ENCODE data around the gene PDE3A.

Gene PDE3A

GRCh38 chr12:20523658-20524057 lies 155.3 kb downstream of the PDE3A start:
- TF ChIP-seq CTCF (IDR thresholded peaks at IDR 0.05; ENCODE audit: borderline replicate concordance, control extremely low read depth, extremely low read depth, insufficient read depth, missing control alignments) = no peak
- in situ Hi-C loops (cut with MboI; ENCODE audit: low sequenced_read_pairs, unreplicated experiment) = no loop called here
- DNase-seq (ENCODE audit: low spot score) = no peak

- in situ Hi-C loops (cut with MboI; ENCODE audit: low sequenced_read_pairs, unreplicated experiment) = no loop called here
- no peak for DNase-seq (ENCODE audit: low spot score)
- no peak for TF ChIP-seq CTCF (IDR thresholded peaks at IDR 0.05; ENCODE audit: borderline replicate concordance, control extremely low read depth, extremely low read depth, insufficient read depth, missing control alignments)
Observed at GRCh38 chr12:20524113-20524512, 155.8 kb downstream of the PDE3A start.

- DNase-seq (ENCODE audit: low spot score) = no peak
- no peak for TF ChIP-seq CTCF (IDR thresholded peaks at IDR 0.05; ENCODE audit: borderline replicate concordance, control extremely low read depth, extremely low read depth, insufficient read depth, missing control alignments)
- in situ Hi-C loops (cut with MboI; ENCODE audit: low sequenced_read_pairs, unreplicated experiment) = no loop called here
Observed at GRCh38 chr12:20525064-20525610, 156.8 kb downstream of the PDE3A start.

GRCh38 chr12:20527417-20528163 lies 159.3 kb downstream of the PDE3A start:
- no peak for TF ChIP-seq CTCF (IDR thresholded peaks at IDR 0.05; ENCODE audit: borderline replicate concordance, control extremely low read depth, extremely low read depth, insufficient read depth, missing control alignments)
- in situ Hi-C loops (cut with MboI; ENCODE audit: low sequenced_read_pairs, unreplicated experiment) = no loop called here
- no peak for DNase-seq (ENCODE audit: low spot score)

DNA sequence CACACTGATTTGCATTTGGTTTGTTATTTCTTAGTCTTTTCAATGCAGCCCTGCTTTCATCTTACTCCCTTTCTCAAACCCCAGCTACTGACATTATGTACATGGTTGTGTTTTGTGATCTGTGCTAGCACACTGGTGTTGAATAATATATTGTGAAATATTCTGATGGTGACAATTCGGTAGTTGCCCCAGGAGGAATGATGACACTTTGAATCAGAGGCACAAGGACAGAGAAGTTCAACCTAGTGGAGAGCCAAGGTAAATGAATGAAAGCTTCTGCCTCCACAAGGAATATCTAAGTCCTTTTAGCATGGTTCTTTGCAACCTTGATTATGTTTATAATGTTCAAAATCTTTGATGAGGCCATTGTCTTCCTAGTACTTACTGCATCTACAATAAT lies 159.9 kb downstream of the PDE3A start:
- no peak for TF ChIP-seq CTCF (IDR thresholded peaks at IDR 0.05; ENCODE audit: borderline replicate concordance, control extremely low read depth, extremely low read depth, insufficient read depth, missing control alignments)
- in situ Hi-C loops (cut with MboI; ENCODE audit: low sequenced_read_pairs, unreplicated experiment) = no loop called here
- DNase-seq (ENCODE audit: low spot score) = no peak

DNA sequence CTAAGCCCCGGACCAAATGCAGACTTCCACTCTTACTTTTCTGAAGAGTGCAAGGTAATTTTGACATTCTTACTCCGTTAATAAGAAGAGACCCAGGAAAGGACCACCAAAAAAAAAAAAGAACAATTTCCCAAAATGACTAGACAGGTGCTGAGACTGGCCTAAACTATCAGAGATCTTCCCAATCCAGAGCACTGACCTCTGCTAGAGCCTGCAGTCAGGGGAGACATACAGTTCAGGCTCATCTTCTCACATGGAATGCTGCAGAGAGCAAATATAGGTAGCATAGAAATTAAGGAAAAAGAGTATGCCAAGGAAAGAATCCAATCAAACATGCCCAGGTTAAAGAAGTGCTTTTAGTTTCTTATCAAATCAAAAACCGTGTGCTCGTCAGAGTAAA lies 177.9 kb downstream of the PDE3A start:
- DNase-seq (ENCODE audit: low spot score) = no peak
- in situ Hi-C loops (cut with MboI; ENCODE audit: low sequenced_read_pairs, unreplicated experiment) = no loop called here
- no peak for TF ChIP-seq CTCF (IDR thresholded peaks at IDR 0.05; ENCODE audit: borderline replicate concordance, control extremely low read depth, extremely low read depth, insufficient read depth, missing control alignments)

Data from GM13976 (cell line).